ENCODE results near the gene DPYSL3. TPM values are rescaled to one million over a fixed set of nuclear protein-coding genes. Genes with fewer than 3 reads are reported as not detected.

The DPYSL3 gene
- total RNA-seq, 1 experiment from 2014 or later: 106 TPM

DNA sequence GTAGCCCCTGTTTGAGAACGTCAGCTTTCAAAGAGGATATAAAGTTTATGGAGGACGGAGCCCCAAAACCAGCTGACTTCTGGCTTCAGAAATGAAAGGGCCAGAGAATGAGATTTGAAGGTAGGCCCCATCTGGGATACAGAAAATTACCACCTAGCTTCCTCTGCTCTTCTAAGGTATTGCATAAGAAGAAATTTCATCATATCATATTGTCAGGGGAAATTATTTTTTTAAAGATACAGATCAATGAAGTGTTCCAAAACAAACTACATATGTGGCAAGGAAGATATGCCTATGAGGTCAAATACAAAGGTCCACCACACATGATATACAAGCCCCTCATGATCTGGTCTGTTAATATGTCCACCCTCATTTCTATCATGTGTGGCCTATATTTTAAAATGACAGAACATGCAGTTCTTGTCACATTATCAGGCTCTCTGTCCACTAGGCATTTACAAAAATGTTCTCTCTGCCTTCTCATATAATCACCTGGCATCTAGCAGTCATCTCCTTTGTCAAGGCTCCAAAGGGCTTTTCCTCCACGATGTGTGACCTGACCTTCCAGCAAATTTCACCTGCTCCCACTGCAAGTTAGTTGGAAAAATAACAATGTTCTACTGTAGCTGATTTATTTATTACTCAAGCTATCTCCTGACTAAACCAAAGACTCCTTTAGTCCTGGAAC is 83.1 kb downstream of the DPYSL3 start:
- H3K36me3 ChIP-seq (ENCODE audit: control insufficient read depth, insufficient read depth, low read length): no peaks in the 10 kb centered on the region
- H3K4me3 Mint-ChIP-seq (ENCODE audit: unreplicated experiment): no peak overlapping the region
- ChIA-PET CTCF (no interaction called here), POLR2A (no interaction called here)
- peaks cover 31% of the 10 kb centered on the region for H3K36me3 Mint-ChIP-seq (ENCODE audit: insufficient read depth, unreplicated experiment)
- H3K4me1 ChIP-seq: peaks cover 21% of the 10 kb centered on the region
- intact Hi-C loops (cut with micrococcal nuclease; ENCODE audit: unreplicated experiment): no loop called here
- H3K9me3 Mint-ChIP-seq (ENCODE audit: unreplicated experiment): no peaks in the 10 kb centered on the region
- TF ChIP-seq, protein P1, sequence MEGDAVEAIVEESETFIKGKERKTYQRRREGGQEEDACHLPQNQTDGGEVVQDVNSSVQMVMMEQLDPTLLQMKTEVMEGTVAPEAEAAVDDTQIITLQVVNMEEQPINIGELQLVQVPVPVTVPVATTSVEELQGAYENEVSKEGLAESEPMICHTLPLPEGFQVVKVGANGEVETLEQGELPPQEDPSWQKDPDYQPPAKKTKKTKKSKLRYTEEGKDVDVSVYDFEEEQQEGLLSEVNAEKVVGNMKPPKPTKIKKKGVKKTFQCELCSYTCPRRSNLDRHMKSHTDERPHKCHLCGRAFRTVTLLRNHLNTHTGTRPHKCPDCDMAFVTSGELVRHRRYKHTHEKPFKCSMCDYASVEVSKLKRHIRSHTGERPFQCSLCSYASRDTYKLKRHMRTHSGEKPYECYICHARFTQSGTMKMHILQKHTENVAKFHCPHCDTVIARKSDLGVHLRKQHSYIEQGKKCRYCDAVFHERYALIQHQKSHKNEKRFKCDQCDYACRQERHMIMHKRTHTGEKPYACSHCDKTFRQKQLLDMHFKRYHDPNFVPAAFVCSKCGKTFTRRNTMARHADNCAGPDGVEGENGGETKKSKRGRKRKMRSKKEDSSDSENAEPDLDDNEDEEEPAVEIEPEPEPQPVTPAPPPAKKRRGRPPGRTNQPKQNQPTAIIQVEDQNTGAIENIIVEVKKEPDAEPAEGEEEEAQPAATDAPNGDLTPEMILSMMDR (IDR thresholded peaks at IDR 0.05; ENCODE audit: insufficient read depth in 1 of 2, low read depth in 1 of 2, low read length in 1 of 2, severe bottlenecking in 1 of 2, unreplicated experiment in 1 of 2): no peak
- peaks cover 24% of the 10 kb centered on the region for H3K4me1 Mint-ChIP-seq (ENCODE audit: low read depth, unreplicated experiment)
- H3K4me3 ChIP-seq (ENCODE audit: low read depth, low read length): no peak overlapping the region
- BruUV-seq (replicated peaks): no TSS peak
- no peaks in the 10 kb centered on the region for H3K27me3 Mint-ChIP-seq (ENCODE audit: insufficient read depth, unreplicated experiment)
- no peaks in the 10 kb centered on the region for H3K27me3 ChIP-seq (replicated peaks; ENCODE audit: control insufficient read depth, insufficient read depth, low read length)
- no peak for DNase-seq
- no peaks in the 10 kb centered on the region for H3K9me3 ChIP-seq
- no peak overlapping the region for H3K27ac Mint-ChIP-seq (ENCODE audit: unreplicated experiment)

DNA sequence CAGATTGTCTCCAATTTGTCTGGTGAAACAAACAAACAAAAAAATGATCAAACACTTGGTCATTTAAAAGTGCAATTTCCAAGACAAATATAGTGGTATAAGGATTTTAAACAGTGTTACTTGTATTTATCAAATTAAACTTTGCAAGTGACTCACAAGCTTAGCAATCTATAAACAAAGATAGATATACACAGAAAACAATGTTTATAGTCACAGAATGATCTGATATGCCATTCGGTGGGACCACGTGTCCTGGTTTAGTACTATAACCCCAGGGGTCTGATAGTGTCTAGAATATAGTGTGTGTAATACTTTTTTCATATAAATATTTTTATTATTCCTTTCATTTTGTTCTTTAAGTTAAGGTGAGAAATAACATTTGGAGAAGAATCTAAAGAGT is 91.3 kb downstream of the DPYSL3 start:
- peaks cover 32% of the 10 kb centered on the region for H3K4me1 Mint-ChIP-seq (ENCODE audit: low read depth, unreplicated experiment)
- no peaks in the 10 kb centered on the region for H3K27me3 ChIP-seq (replicated peaks; ENCODE audit: control insufficient read depth, insufficient read depth, low read length)
- intact Hi-C loops (cut with micrococcal nuclease; ENCODE audit: unreplicated experiment): no loop called here
- TF ChIP-seq, protein P1 (IDR thresholded peaks at IDR 0.05; ENCODE audit: insufficient read depth in 1 of 2, low read depth in 1 of 2, low read length in 1 of 2, severe bottlenecking in 1 of 2, unreplicated experiment in 1 of 2): no peak
- H3K4me3 Mint-ChIP-seq (ENCODE audit: unreplicated experiment): no peak overlapping the region
- H3K27ac Mint-ChIP-seq (ENCODE audit: unreplicated experiment): no peak overlapping the region
- no peaks in the 10 kb centered on the region for H3K9me3 ChIP-seq
- no peak overlapping the region for H3K4me3 ChIP-seq (ENCODE audit: low read depth, low read length)
- ChIA-PET POLR2A (no interaction called here), CTCF (no interaction called here)
- BruUV-seq (replicated peaks): no TSS peak
- no peaks in the 10 kb centered on the region for H3K27me3 Mint-ChIP-seq (ENCODE audit: insufficient read depth, unreplicated experiment)
- H3K36me3 Mint-ChIP-seq (ENCODE audit: insufficient read depth, unreplicated experiment): peaks cover 41% of the 10 kb centered on the region
- H3K36me3 ChIP-seq (ENCODE audit: control insufficient read depth, insufficient read depth, low read length): no peaks in the 10 kb centered on the region
- peaks cover 2% of the 10 kb centered on the region for H3K4me1 ChIP-seq
- DNase-seq: no peak
- no peaks in the 10 kb centered on the region for H3K9me3 Mint-ChIP-seq (ENCODE audit: unreplicated experiment)

DNA sequence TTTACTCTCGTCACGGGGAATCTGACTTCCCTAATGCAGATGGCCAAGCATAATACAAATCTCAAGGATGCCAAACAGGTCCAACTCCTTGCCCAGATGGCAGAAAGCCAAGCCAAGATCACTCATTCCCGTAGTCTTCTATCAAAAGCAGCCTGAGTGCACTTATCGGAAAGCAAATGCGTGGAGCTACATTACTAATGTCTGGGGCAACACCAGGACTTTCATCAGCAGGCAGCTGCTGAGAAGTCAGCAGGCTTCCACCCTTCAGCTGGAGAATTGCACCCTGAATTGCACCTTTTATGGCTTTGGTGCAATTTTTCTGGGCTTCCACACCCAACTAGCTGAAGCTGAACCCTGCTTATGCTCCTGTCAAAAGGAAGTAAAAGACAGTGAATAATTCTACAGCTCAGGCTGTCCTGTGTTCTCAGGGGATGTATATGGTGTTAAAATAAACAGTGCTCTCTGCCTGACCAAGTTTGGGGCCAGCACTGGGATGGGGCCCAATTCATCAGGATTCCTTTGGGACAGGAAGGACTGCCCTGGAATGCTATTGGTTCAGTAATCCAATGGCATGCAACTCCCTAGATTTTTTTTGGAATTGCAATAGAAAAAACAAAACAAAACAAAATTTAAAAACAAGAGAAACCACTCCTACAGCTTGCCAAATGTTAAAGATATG is 92.6 kb downstream of the DPYSL3 start:
- Mint-ChIP-seq H3K9me3 (ENCODE audit: unreplicated experiment) (no peaks in the 10 kb centered on the region), H3K27me3 (ENCODE audit: insufficient read depth, unreplicated experiment) (no peaks in the 10 kb centered on the region)
- H3K36me3 ChIP-seq (ENCODE audit: control insufficient read depth, insufficient read depth, low read length): no peaks in the 10 kb centered on the region

More for the DNA sequence above, 92.6 kb downstream of the DPYSL3 start:
- no TSS peak for BruUV-seq (replicated peaks)
- Histone ChIP-seq H3K4me3 (ENCODE audit: low read depth, low read length) (no peak overlapping the region), H3K4me1 (peaks cover 16% of the 10 kb centered on the region), H3K27me3 (replicated peaks; ENCODE audit: control insufficient read depth, insufficient read depth, low read length) (no peaks in the 10 kb centered on the region), H3K9me3 (no peaks in the 10 kb centered on the region)
- no peak overlapping the region for H3K27ac Mint-ChIP-seq (ENCODE audit: unreplicated experiment)
- H3K36me3 Mint-ChIP-seq (ENCODE audit: insufficient read depth, unreplicated experiment): peaks cover 46% of the 10 kb centered on the region
- peaks cover 39% of the 10 kb centered on the region for H3K4me1 Mint-ChIP-seq (ENCODE audit: low read depth, unreplicated experiment)
- intact Hi-C loops (cut with micrococcal nuclease; ENCODE audit: unreplicated experiment): no loop called here
- ChIA-PET CTCF (no interaction called here), POLR2A (interaction anchor here (0.6 kb wide), 1 partner anchor 821 kb away, joined by 3 read pairs; no protein-coding TSS in a partner anchor)
- no peak for DNase-seq
- no peak overlapping the region for H3K4me3 Mint-ChIP-seq (ENCODE audit: unreplicated experiment)
- TF ChIP-seq, protein P1 (IDR thresholded peaks at IDR 0.05; ENCODE audit: insufficient read depth in 1 of 2, low read depth in 1 of 2, low read length in 1 of 2, severe bottlenecking in 1 of 2, unreplicated experiment in 1 of 2): no peak

All from Caco-2 (cell line).